ENCODE measurements around the gene COL23A1.

COL23A1 gene

GRCh38 chr5:178426326-178427130 is 163.7 kb downstream of the COL23A1 start:
- Mint-ChIP-seq H3K4me3 (no peak overlapping the region), H3K36me3 (ENCODE audit: low read depth) (no peaks in the 10 kb centered on the region), H3K4me1 (ENCODE audit: low read depth) (no peaks in the 10 kb centered on the region), H3K27ac (no peak overlapping the region), H3K27me3 (ENCODE audit: low read depth) (no peaks in the 10 kb centered on the region), H3K9me3 (no peaks in the 10 kb centered on the region)

GRCh38 chr5:178425621-178426068 is 164.5 kb downstream of the COL23A1 start:
- Mint-ChIP-seq H3K27ac (no peak overlapping the region), H3K4me3 (no peak overlapping the region), H3K36me3 (ENCODE audit: low read depth) (no peaks in the 10 kb centered on the region), H3K4me1 (ENCODE audit: low read depth) (no peaks in the 10 kb centered on the region), H3K27me3 (ENCODE audit: low read depth) (no peaks in the 10 kb centered on the region), H3K9me3 (no peaks in the 10 kb centered on the region)

- Mint-ChIP-seq H3K4me3 (no peak overlapping the region), H3K27me3 (ENCODE audit: low read depth) (no peaks in the 10 kb centered on the region), H3K4me1 (ENCODE audit: low read depth) (no peaks in the 10 kb centered on the region), H3K36me3 (ENCODE audit: low read depth) (no peaks in the 10 kb centered on the region), H3K9me3 (no peaks in the 10 kb centered on the region), H3K27ac (no peak overlapping the region)
Measured at GRCh38 chr5:178424810-178425177, 165.4 kb downstream of the COL23A1 start.

GRCh38 chr5:178423901-178424809 is 166.0 kb downstream of the COL23A1 start:
- H3K27ac Mint-ChIP-seq, result no peak overlapping the region
- H3K4me1 Mint-ChIP-seq (ENCODE audit: low read depth), result no peaks in the 10 kb centered on the region

GRCh38 chr5:178423431-178423830 is 166.8 kb downstream of the COL23A1 start:
- Mint-ChIP-seq H3K27me3 (ENCODE audit: low read depth) (no peaks in the 10 kb centered on the region), H3K4me3 (no peak overlapping the region), H3K27ac (no peak overlapping the region), H3K9me3 (no peaks in the 10 kb centered on the region), H3K36me3 (ENCODE audit: low read depth) (no peaks in the 10 kb centered on the region), H3K4me1 (ENCODE audit: low read depth) (no peaks in the 10 kb centered on the region)

More at GRCh38 chr5:178423901-178424809, 166.0 kb downstream of the COL23A1 start:
- Mint-ChIP-seq H3K4me3 (no peak overlapping the region), H3K27me3 (ENCODE audit: low read depth) (no peaks in the 10 kb centered on the region), H3K9me3 (no peaks in the 10 kb centered on the region), H3K36me3 (ENCODE audit: low read depth) (no peaks in the 10 kb centered on the region)

GRCh38 chr5:178422400-178422775 is 167.8 kb downstream of the COL23A1 start:
- Mint-ChIP-seq H3K27me3 (ENCODE audit: low read depth) (no peaks in the 10 kb centered on the region), H3K27ac (no peak overlapping the region), H3K4me3 (no peak overlapping the region), H3K4me1 (ENCODE audit: low read depth) (no peaks in the 10 kb centered on the region), H3K9me3 (no peaks in the 10 kb centered on the region), H3K36me3 (ENCODE audit: low read depth) (no peaks in the 10 kb centered on the region)

- Mint-ChIP-seq H3K27me3 (ENCODE audit: low read depth) (no peaks in the 10 kb centered on the region), H3K36me3 (ENCODE audit: low read depth) (no peaks in the 10 kb centered on the region), H3K27ac (no peak overlapping the region), H3K4me3 (no peak overlapping the region), H3K4me1 (ENCODE audit: low read depth) (no peaks in the 10 kb centered on the region), H3K9me3 (no peaks in the 10 kb centered on the region)
Measured at GRCh38 chr5:178421699-178422399, 168.3 kb downstream of the COL23A1 start.

GRCh38 chr5:178421128-178421527 is 169.1 kb downstream of the COL23A1 start:
- H3K27me3 Mint-ChIP-seq (ENCODE audit: low read depth), result no peaks in the 10 kb centered on the region
- H3K4me1 Mint-ChIP-seq (ENCODE audit: low read depth), result no peaks in the 10 kb centered on the region
- no peak overlapping the region for H3K27ac Mint-ChIP-seq
- H3K9me3 Mint-ChIP-seq, result no peaks in the 10 kb centered on the region
- no peaks in the 10 kb centered on the region for H3K36me3 Mint-ChIP-seq (ENCODE audit: low read depth)
- no peak overlapping the region for H3K4me3 Mint-ChIP-seq

- Mint-ChIP-seq H3K27me3 (ENCODE audit: low read depth) (no peaks in the 10 kb centered on the region), H3K4me3 (no peak overlapping the region), H3K36me3 (ENCODE audit: low read depth) (no peaks in the 10 kb centered on the region), H3K4me1 (ENCODE audit: low read depth) (no peaks in the 10 kb centered on the region), H3K9me3 (no peaks in the 10 kb centered on the region), H3K27ac (no peak overlapping the region)
Measured at GRCh38 chr5:178420354-178420781, 169.8 kb downstream of the COL23A1 start.

GRCh38 chr5:178419651-178420050 is 170.5 kb downstream of the COL23A1 start:
- no peak overlapping the region for H3K27ac Mint-ChIP-seq
- H3K27me3 Mint-ChIP-seq (ENCODE audit: low read depth), result no peaks in the 10 kb centered on the region
- H3K4me3 Mint-ChIP-seq, result no peak overlapping the region
- H3K9me3 Mint-ChIP-seq, result no peaks in the 10 kb centered on the region
- no peaks in the 10 kb centered on the region for H3K36me3 Mint-ChIP-seq (ENCODE audit: low read depth)
- no peaks in the 10 kb centered on the region for H3K4me1 Mint-ChIP-seq (ENCODE audit: low read depth)

GRCh38 chr5:178419196-178419595 is 171.0 kb downstream of the COL23A1 start:
- Mint-ChIP-seq H3K27me3 (ENCODE audit: low read depth) (no peaks in the 10 kb centered on the region), H3K4me1 (ENCODE audit: low read depth) (no peaks in the 10 kb centered on the region), H3K9me3 (no peaks in the 10 kb centered on the region), H3K36me3 (ENCODE audit: low read depth) (no peaks in the 10 kb centered on the region), H3K4me3 (no peak overlapping the region), H3K27ac (no peak overlapping the region)

- Mint-ChIP-seq H3K36me3 (ENCODE audit: low read depth) (no peaks in the 10 kb centered on the region), H3K4me3 (no peak overlapping the region), H3K27me3 (ENCODE audit: low read depth) (peaks cover under 1% of the 10 kb centered on the region), H3K27ac (no peak overlapping the region), H3K4me1 (ENCODE audit: low read depth) (no peaks in the 10 kb centered on the region), H3K9me3 (no peaks in the 10 kb centered on the region)
Measured at GRCh38 chr5:178418471-178419010, 171.7 kb downstream of the COL23A1 start.

GRCh38 chr5:178418031-178418430 is 172.2 kb downstream of the COL23A1 start:
- H3K36me3 Mint-ChIP-seq (ENCODE audit: low read depth), result no peaks in the 10 kb centered on the region
- no peak overlapping the region for H3K27ac Mint-ChIP-seq
- no peaks in the 10 kb centered on the region for H3K4me1 Mint-ChIP-seq (ENCODE audit: low read depth)
- H3K27me3 Mint-ChIP-seq (ENCODE audit: low read depth), result peaks cover 5% of the 10 kb centered on the region
- H3K4me3 Mint-ChIP-seq, result no peak overlapping the region
- no peaks in the 10 kb centered on the region for H3K9me3 Mint-ChIP-seq

- H3K9me3 Mint-ChIP-seq, result no peaks in the 10 kb centered on the region
- no peaks in the 10 kb centered on the region for H3K36me3 Mint-ChIP-seq (ENCODE audit: low read depth)
- no peaks in the 10 kb centered on the region for H3K4me1 Mint-ChIP-seq (ENCODE audit: low read depth)
- H3K4me3 Mint-ChIP-seq, result no peak overlapping the region
- H3K27me3 Mint-ChIP-seq (ENCODE audit: low read depth), result peaks cover 9% of the 10 kb centered on the region
- no peak overlapping the region for H3K27ac Mint-ChIP-seq
Measured at GRCh38 chr5:178417391-178417811, 172.8 kb downstream of the COL23A1 start.
